GM18507 (cell line): ENCODE data around the gene OOSP2.

Source experiments
- DNase-seq: peaks from one replicate; pipeline ENCODE4 v3.0.0; 2011; ENCODE audit warnings: low read depth; ENCODE audit not compliant: insufficient read length; ENCODE audit errors: extremely low spot score
- FAIRE-seq: peaks from 2 replicates; lab custom pipeline; 2011; peaks lifted over from hg19 to GRCh38; lab: Jason Lieb, UNC

Gene OOSP2

GRCh38 chr11:60077216-60077817 lies 37.1 kb downstream of the OOSP2 start:
- no peak for FAIRE-seq
- DNase-seq: no peak

GRCh38 chr11:60077981-60078380 lies 37.8 kb downstream of the OOSP2 start:
- DNase-seq (no peak), FAIRE-seq (no peak)

GRCh38 chr11:60078745-60079144 lies 38.5 kb downstream of the OOSP2 start:
- DNase-seq (no peak), FAIRE-seq (no peak)

DNA sequence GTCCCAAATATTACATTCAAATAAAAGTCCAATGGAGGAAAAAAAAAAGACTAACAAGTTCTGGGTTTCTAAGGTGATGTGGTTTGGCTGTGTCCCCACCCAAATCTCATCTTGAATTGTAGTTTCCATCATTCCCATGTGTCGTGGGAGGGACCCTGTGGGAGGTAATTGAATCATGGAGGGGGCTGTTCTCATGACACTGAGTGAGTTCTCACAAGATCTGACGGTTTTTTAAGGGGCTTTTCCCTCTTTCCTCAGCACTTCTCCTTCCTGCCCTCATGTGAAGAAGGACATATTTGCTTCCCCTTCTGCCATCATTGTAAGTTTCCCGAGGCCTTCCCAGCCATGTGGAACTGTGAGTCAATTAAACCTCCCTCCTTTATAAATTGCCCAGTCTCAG lies 40.3 kb downstream of the OOSP2 start:
- FAIRE-seq (no peak), DNase-seq (no peak)

DNA sequence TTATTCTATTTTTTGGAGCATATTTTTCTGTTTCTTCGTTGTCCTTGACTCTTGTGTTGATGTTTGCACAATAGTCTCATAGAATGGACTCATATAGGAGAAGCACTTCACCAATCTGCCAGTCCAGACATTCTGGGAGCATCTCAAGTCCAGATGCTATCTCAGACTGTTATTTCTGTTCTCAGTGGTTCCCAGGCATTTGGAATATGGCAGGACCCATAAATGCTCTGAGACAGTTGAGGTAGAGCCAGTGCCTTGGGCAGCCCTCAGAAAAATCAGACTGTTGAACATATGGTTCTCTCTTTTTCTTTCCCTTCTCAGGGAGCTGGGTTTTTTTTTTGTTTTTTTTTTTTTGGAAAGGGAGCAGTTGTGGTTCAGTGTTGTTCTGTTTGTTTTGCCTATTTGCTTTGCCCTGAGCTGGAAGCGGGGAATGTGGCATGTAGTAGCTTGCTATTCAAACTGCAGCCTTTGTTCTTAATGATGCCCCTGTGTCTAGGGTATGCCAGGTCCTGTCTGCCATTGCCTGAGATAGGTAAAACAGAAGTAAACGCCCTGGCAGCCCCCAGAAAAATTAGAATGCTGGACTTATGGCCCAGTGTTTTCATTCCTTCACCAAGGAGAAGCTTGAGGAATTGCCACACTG lies 44.5 kb downstream of the OOSP2 start:
- FAIRE-seq (no peak), DNase-seq (no peak)

DNA sequence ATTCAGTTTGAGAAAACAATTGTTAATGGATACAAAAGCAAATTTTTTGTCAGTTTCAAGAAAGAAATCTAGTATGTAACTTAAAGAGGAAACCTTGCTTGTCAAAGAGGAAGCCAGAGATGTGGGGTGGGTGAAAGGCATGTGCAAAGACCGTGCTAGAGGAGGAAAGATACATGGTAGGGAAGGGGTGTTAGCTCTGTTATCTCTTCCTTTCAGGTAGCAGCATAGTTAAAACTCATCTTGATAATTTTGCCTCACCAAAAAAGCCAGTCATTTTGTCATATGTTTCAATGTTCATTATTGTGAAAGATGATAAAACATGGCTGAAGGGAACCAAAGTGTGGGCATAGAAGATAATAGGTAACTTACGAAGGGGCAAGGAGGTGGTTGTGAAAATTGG lies 45.7 kb downstream of the OOSP2 start:
- FAIRE-seq (no peak), DNase-seq (no peak)

DNA sequence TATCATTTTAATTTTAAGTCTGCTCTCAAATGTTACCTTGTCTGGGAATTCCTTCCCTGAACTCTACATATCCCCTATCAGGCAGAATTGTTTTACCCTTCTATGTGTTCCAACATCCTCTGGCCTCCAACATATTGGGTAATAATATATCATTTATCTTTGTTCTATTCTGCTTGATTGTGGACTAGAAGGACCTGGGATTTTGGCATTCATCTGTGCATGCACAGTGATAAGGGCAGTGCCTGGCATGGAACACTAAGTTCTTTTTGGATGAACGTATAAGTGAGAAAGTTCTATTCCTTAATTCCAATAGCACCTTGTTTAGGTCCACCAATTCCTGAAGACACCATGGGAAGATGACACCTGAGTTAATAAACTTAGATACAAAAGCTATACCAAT lies 47.0 kb downstream of the OOSP2 start:
- FAIRE-seq (no peak), DNase-seq (no peak)

DNA sequence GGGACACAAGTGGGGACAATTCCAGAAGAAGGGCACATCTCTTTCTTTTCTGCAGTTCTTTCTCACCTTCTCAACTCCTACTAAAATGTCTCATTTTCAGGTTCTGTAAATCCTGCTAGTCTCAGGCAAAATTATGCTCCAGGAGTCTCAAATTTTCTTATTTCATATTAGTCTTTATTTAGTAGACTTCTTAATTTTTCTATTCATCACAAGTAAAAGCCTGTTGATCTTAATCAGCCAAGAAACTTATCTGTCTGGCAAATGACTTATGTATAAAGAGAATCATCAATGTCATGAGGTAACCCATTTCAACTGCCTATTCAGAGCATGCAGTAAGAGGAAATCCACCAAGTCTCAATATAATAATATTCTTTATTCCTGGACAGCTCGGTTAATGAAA lies 48.2 kb downstream of the OOSP2 start, which contains the start of gene MS4A2:
TSS of gene MS4A2 (plus strand) at position 301 of the 400 bp plus-strand sequence. CDS start 102 bp downstream, outside the sequence.
- DNase-seq (no peak), FAIRE-seq (no peak)

DNA sequence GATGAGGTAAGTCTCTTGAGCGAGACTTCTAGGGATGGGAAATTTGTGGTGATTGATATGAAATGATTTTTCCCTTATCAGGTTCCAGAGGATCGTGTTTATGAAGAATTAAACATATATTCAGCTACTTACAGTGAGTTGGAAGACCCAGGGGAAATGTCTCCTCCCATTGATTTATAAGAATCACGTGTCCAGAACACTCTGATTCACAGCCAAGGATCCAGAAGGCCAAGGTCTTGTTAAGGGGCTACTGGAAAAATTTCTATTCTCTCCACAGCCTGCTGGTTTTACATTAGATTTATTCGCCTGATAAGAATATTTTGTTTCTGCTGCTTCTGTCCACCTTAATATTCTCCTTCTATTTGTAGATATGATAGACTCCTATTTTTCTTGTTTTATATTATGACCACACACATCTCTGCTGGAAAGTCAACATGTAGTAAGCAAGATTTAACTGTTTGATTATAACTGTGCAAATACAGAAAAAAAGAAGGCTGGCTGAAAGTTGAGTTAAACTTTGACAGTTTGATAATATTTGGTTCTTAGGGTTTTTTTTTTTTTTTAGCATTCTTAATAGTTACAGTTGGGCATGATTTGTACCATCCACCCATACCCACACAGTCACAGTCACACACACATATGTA lies 55.4 kb downstream of the OOSP2 start:
- FAIRE-seq: no peak
- no peak for DNase-seq

DNA sequence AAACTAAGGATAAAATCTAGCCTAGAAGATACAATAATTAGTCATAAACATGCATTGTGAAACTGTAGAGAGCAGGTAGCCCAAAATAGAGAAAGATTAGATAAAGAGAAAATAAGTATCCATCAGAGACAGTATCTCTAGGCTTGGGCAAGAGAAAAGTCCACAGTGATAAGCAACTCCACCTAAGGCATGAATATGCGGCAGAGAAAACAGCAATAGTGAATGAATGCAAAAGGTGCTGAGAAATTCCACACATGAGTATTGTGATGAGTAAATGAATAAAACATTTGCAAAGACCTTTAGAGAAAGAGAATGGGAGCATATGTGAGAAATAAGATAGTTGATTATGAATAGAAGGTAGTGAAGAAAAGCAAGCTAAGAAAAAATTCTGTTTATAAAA lies 57.0 kb downstream of the OOSP2 start:
- FAIRE-seq: no peak
- DNase-seq: no peak
